ENCODE data around the gene FGF18. TPM values are rescaled to one million over a fixed set of nuclear protein-coding genes. Genes with fewer than 3 reads are reported as not detected.

FGF18 gene
- polyA plus RNA-seq, 1 donor from 2014 or later, result 1.2 TPM

DNA sequence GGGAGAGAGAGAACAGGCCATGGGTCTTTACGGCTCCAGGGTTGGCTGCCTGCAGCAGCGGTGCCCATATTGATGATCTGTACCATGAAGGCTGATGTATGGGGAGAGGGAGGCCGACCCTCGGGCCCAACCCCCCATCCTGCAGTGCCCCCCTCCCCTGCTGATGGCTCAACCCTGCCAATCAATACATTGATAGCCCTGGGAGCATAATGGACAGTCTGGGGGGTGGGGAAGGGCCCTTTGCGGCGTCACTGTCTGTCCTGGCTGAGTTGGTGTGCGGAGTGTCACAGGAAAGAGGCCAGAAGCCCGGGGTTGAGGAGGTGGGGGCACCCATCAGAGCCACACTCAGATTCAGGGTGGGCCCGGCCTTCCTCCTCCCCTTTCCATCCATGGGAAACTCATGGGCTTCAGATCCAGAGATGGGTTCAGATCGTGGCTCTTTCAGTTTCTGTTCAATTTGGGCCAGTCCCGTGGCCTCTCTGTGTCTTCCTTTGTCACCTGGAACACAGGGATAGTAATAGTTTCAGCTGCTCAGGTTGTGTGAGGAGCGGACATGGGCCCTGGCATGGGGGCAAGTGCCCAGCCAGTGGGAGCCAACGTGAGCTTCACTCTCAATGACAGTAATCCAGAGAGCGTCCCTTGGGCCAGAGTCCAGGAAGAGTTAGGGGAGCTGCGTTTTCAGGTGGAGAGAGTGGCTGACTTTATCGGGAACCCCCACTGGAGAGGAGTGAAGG, 9.5 kb downstream of the FGF18 start:
- Histone ChIP-seq H4K20me1 (ENCODE audit: insufficient read depth) (no peaks in the 10 kb centered on the region), H3F3A (ENCODE audit: insufficient read depth, low read length, poor library complexity, severe bottlenecking) (no peaks in the 10 kb centered on the region), H2AFZ (ENCODE audit: low read depth, low read length) (no peak overlapping the region), H3K4me3 (ENCODE audit: low read length) (no peak overlapping the region), H3K9me2 (ENCODE audit: insufficient read depth, low read length) (no peaks in the 10 kb centered on the region), H3K9ac (ENCODE audit: low read length) (no peak overlapping the region), H3K27ac (ENCODE audit: low read length) (no peak overlapping the region), H3K9me3 (ENCODE audit: low read length) (no peaks in the 10 kb centered on the region), H3K4me2 (ENCODE audit: low read length) (no peak overlapping the region), H3K36me3 (ENCODE audit: insufficient read depth, low read length) (no peaks in the 10 kb centered on the region), H3K79me2 (replicated peaks; ENCODE audit: insufficient read depth, low read length) (no peaks in the 10 kb centered on the region), H3K27me3 (ENCODE audit: insufficient read depth, low read depth, low read length) (no peaks in the 10 kb centered on the region)
- TF ChIP-seq SMC3 (conservative IDR thresholded peaks at IDR 0.05; ENCODE audit: poor library complexity) (no peak), MXI1 (conservative IDR thresholded peaks at IDR 0.05; ENCODE audit: poor library complexity, severe bottlenecking) (no peak), RAD21 (conservative IDR thresholded peaks at IDR 0.05) (no peak), TAF1 (IDR thresholded peaks at IDR 0.05; ENCODE audit: low read depth) (no peak), EZH2 (IDR thresholded peaks at IDR 0.05; ENCODE audit: borderline replicate concordance, insufficient read depth, low read length, poor library complexity, severe bottlenecking) (no peak), EP300 (conservative IDR thresholded peaks at IDR 0.05; ENCODE audit: poor library complexity, severe bottlenecking) (no peak), POLR2AphosphoS5 (IDR thresholded peaks at IDR 0.05) (no peak)
- TF ChIP-seq, protein P1, sequence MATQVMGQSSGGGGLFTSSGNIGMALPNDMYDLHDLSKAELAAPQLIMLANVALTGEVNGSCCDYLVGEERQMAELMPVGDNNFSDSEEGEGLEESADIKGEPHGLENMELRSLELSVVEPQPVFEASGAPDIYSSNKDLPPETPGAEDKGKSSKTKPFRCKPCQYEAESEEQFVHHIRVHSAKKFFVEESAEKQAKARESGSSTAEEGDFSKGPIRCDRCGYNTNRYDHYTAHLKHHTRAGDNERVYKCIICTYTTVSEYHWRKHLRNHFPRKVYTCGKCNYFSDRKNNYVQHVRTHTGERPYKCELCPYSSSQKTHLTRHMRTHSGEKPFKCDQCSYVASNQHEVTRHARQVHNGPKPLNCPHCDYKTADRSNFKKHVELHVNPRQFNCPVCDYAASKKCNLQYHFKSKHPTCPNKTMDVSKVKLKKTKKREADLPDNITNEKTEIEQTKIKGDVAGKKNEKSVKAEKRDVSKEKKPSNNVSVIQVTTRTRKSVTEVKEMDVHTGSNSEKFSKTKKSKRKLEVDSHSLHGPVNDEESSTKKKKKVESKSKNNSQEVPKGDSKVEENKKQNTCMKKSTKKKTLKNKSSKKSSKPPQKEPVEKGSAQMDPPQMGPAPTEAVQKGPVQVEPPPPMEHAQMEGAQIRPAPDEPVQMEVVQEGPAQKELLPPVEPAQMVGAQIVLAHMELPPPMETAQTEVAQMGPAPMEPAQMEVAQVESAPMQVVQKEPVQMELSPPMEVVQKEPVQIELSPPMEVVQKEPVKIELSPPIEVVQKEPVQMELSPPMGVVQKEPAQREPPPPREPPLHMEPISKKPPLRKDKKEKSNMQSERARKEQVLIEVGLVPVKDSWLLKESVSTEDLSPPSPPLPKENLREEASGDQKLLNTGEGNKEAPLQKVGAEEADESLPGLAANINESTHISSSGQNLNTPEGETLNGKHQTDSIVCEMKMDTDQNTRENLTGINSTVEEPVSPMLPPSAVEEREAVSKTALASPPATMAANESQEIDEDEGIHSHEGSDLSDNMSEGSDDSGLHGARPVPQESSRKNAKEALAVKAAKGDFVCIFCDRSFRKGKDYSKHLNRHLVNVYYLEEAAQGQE (IDR thresholded peaks at IDR 0.05; ENCODE audit: borderline replicate concordance), result no peak
- TF ChIP-seq, protein P2, sequence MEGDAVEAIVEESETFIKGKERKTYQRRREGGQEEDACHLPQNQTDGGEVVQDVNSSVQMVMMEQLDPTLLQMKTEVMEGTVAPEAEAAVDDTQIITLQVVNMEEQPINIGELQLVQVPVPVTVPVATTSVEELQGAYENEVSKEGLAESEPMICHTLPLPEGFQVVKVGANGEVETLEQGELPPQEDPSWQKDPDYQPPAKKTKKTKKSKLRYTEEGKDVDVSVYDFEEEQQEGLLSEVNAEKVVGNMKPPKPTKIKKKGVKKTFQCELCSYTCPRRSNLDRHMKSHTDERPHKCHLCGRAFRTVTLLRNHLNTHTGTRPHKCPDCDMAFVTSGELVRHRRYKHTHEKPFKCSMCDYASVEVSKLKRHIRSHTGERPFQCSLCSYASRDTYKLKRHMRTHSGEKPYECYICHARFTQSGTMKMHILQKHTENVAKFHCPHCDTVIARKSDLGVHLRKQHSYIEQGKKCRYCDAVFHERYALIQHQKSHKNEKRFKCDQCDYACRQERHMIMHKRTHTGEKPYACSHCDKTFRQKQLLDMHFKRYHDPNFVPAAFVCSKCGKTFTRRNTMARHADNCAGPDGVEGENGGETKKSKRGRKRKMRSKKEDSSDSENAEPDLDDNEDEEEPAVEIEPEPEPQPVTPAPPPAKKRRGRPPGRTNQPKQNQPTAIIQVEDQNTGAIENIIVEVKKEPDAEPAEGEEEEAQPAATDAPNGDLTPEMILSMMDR (IDR thresholded peaks at IDR 0.05; ENCODE audit: poor library complexity, severe bottlenecking), result no peak

DNA sequence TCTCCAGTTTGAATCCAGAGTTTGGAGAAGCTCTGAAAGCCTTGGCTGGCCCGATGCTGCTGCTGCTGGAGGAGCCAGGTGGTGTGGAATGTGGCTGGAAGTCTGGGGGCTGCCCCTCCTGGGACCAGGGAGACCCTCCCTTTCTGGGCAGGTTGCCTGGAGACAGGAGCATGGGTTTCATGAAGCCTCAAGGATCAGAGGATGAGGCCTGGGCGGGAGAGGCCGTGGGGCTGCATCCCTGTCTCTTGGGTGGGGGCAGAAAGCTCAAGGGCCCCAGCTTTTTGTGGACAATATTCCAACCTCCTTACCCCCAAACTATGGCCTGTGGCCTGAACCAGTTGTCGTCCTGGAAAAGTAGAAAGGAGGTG, 10.1 kb downstream of the FGF18 start:
- Histone ChIP-seq H2AFZ (ENCODE audit: low read depth, low read length) (no peak overlapping the region), H3K4me2 (ENCODE audit: low read length) (no peak overlapping the region), H3K79me2 (replicated peaks; ENCODE audit: insufficient read depth, low read length) (no peaks in the 10 kb centered on the region), H3K9me2 (ENCODE audit: insufficient read depth, low read length) (no peaks in the 10 kb centered on the region), H3K27me3 (ENCODE audit: insufficient read depth, low read depth, low read length) (no peaks in the 10 kb centered on the region), H3F3A (ENCODE audit: insufficient read depth, low read length, poor library complexity, severe bottlenecking) (no peaks in the 10 kb centered on the region), H3K9ac (ENCODE audit: low read length) (no peak overlapping the region), H3K36me3 (ENCODE audit: insufficient read depth, low read length) (no peaks in the 10 kb centered on the region), H4K20me1 (ENCODE audit: insufficient read depth) (no peaks in the 10 kb centered on the region), H3K4me3 (ENCODE audit: low read length) (no peak overlapping the region), H3K27ac (ENCODE audit: low read length) (no peak overlapping the region), H3K9me3 (ENCODE audit: low read length) (no peaks in the 10 kb centered on the region)
- TF ChIP-seq, protein P2 (IDR thresholded peaks at IDR 0.05; ENCODE audit: poor library complexity, severe bottlenecking), result no peak
- no peak for TF ChIP-seq TAF1 (IDR thresholded peaks at IDR 0.05; ENCODE audit: low read depth)
- TF ChIP-seq POLR2AphosphoS5 (IDR thresholded peaks at IDR 0.05), result no peak
- no peak for TF ChIP-seq EP300 (conservative IDR thresholded peaks at IDR 0.05; ENCODE audit: poor library complexity, severe bottlenecking)
- no peak for TF ChIP-seq EZH2 (IDR thresholded peaks at IDR 0.05; ENCODE audit: borderline replicate concordance, insufficient read depth, low read length, poor library complexity, severe bottlenecking)
- TF ChIP-seq RAD21 (conservative IDR thresholded peaks at IDR 0.05), result no peak
- TF ChIP-seq SMC3 (conservative IDR thresholded peaks at IDR 0.05; ENCODE audit: poor library complexity), result no peak
- TF ChIP-seq, protein P1 (IDR thresholded peaks at IDR 0.05; ENCODE audit: borderline replicate concordance), result no peak
- TF ChIP-seq MXI1 (conservative IDR thresholded peaks at IDR 0.05; ENCODE audit: poor library complexity, severe bottlenecking), result no peak

Measured in neural cell (in vitro differentiated cells).